Sigmoid colon (tissue), 7 donors: ENCODE measurements around the gene FGD3. TPM values are rescaled to one million over a fixed set of nuclear protein-coding genes. Genes with fewer than 3 reads are reported as not detected.

Experiments
- DNase-seq: peaks from one replicate; pipeline ENCODE4 v3.0.0-alpha.2; 2019
- H3K27ac ChIP-seq, 4 donors: fragments of 200-600 bp; sonication (generic); one replicate each; pipeline ENCODE4 v1.5.1; 2016 to 2019; ENCODE audit warnings: mild to moderate bottlenecking in 1 of 4
- H3K27me3 ChIP-seq, 3 donors: fragments of 200-600 bp; sonication (generic); one replicate each; pipeline ENCODE4 v1.5.1; 2019; ENCODE audit warnings: mild to moderate bottlenecking in 1 of 3
- H3K36me3 ChIP-seq, 4 donors: fragments of 200-600 bp; sonication (generic); one replicate each; pipeline ENCODE4 v1.5.1; 2016 to 2019
- H3K4me1 ChIP-seq, 4 donors: fragments of 200-600 bp; sonication (generic); one replicate each; pipeline ENCODE4 v1.5.1; 2017 to 2019
- H3K4me3 ChIP-seq, 4 donors: fragments of 200-600 bp; sonication (generic); one replicate each; pipeline ENCODE4 v1.5.1; 2017 to 2019; ENCODE audit warnings: mild to moderate bottlenecking in 2 of 4, moderate library complexity in 1 of 4
- H3K9me3 ChIP-seq, 4 donors: fragments of 200-600 bp in 3 of 4; sonication (generic) in 3 of 4; one replicate each; pipeline versions ENCODE4 v1.5.1 to v1.6.1; 2013 to 2019
- CTCF ChIP-seq, 4 experiments: fragments of 450-650 bp in 3 of 4; fragments of 200-600 bp in 1 of 4; IDR thresholded peaks; one replicate each; pipeline ENCODE4 v1.5.1; 2016 to 2019; ENCODE audit warnings: antibody characterized with exemption in 4 of 4, mild to moderate bottlenecking in 3 of 4, moderate library complexity in 2 of 4
- EP300 ChIP-seq, 4 donors: sonication (generic); formaldehyde crosslinking; IDR thresholded peaks; one replicate each; pipeline ENCODE4 v1.6.1; 2017; ENCODE audit warnings: antibody characterized with exemption in 4 of 4
- POLR2A ChIP-seq, 2 donors: fragments of 450-650 bp; IDR thresholded peaks; one replicate each; pipeline ENCODE4 v1.6.1; 2016; ENCODE audit warnings: antibody characterized with exemption in 2 of 2, mild to moderate bottlenecking in 2 of 2, moderate library complexity in 2 of 2
- POLR2AphosphoS5 ChIP-seq, 4 donors: sonication (generic); formaldehyde crosslinking; IDR thresholded peaks; one replicate each; pipeline ENCODE4 v1.6.1; 2017; ENCODE audit warnings: antibody characterized with exemption in 4 of 4
- WGBS, 2 donors: extraction: QIAGEN DNeasy Blood & Tissue Kit; methylation state at CpG; one replicate each; pipeline ENCODE4 v1.1.7; 2013; 5-methylcytosine and 5-hydroxymethylcytosine counted together
- intact Hi-C: fragments of 100-400 bp; cut with DNase I; formaldehyde crosslinking; loops from one replicate; pipeline ENCODE4 v1.15.1; 2023
- polyA plus RNA-seq, 3 donors: library from polyadenylated mRNA; stranded (reverse); fragments of 200-250 nt; gene quantifications; one replicate each; pipeline ENCODE4 v1.2.3, GENCODE V29; 2013
- total RNA-seq, 4 donors: library from RNA; depleted of rRNA; stranded (reverse); fragments of >200 nt; gene quantifications; one replicate each; pipeline ENCODE4 v1.1.0, GENCODE V29; 2016
- donor health status: healthy with polysubstance abuse.
- donor health status: Bipolar disorder and iron deficiency.
- donor health status: healthy.

Gene FGD3
- total and polyA plus RNA-seq, 7 donors = 1.8 to 18.0 (median 3.7) TPM

GRCh38 chr9:92965759-92966517 lies 18.6 kb downstream of the FGD3 start:
- Histone ChIP-seq H3K27ac (no peak overlapping the region), H3K4me1 (no peaks in the 10 kb centered on the region), H3K36me3 (no peaks in the 10 kb centered on the region), H3K9me3 (peaks cover 0 to 5% (median 0%) of the 10 kb centered on the region in 4 donors), H3K27me3 (no peaks in the 10 kb centered on the region), H3K4me3 (peak overlapping the region in 2 of 4 donors; percentile 29 to 38)
- TF ChIP-seq POLR2A (IDR thresholded peaks at IDR 0.05) (no peak), POLR2AphosphoS5 (IDR thresholded peaks at IDR 0.05) (no peak), EP300 (IDR thresholded peaks at IDR 0.05) (no peak), CTCF (IDR thresholded peaks at IDR 0.05) (no peak)
- 59 to 80% methylated on average over 17 of the region's 17 CpGs for WGBS, 2 donors
- intact Hi-C loops = no loop called here
- no peak for DNase-seq

- Histone ChIP-seq H3K4me3 (no peak overlapping the region), H3K27me3 (no peaks in the 10 kb centered on the region), H3K27ac (no peak overlapping the region), H3K9me3 (peaks cover 0 to 3% (median 0%) of the 10 kb centered on the region in 4 donors), H3K4me1 (no peaks in the 10 kb centered on the region), H3K36me3 (no peaks in the 10 kb centered on the region)
- intact Hi-C loops = no loop called here
- TF ChIP-seq POLR2AphosphoS5 (IDR thresholded peaks at IDR 0.05) (no peak), POLR2A (IDR thresholded peaks at IDR 0.05) (no peak), CTCF (IDR thresholded peaks at IDR 0.05) (no peak), EP300 (IDR thresholded peaks at IDR 0.05) (no peak)
- DNase-seq = no peak
- WGBS, 2 donors = 82 to 91% methylated on average over 5 of the region's 5 CpGs
Observed at GRCh38 chr9:92966518-92966800, 19.1 kb downstream of the FGD3 start.

- Histone ChIP-seq H3K4me1 (no peaks in the 10 kb centered on the region), H3K9me3 (no peaks in the 10 kb centered on the region), H3K27ac (no peak overlapping the region), H3K36me3 (no peaks in the 10 kb centered on the region), H3K27me3 (no peaks in the 10 kb centered on the region), H3K4me3 (no peak overlapping the region)
- intact Hi-C loops = no loop called here
- 80 to 84% methylated on average over 8 of the region's 8 CpGs for WGBS, 2 donors
- TF ChIP-seq POLR2A (IDR thresholded peaks at IDR 0.05) (no peak), EP300 (IDR thresholded peaks at IDR 0.05) (no peak), CTCF (IDR thresholded peaks at IDR 0.05) (no peak), POLR2AphosphoS5 (IDR thresholded peaks at IDR 0.05) (no peak)
- no peak for DNase-seq
Observed at GRCh38 chr9:92968081-92968480, 20.8 kb downstream of the FGD3 start.

- intact Hi-C loops = no loop called here
- no peak overlapping the region for H3K27ac ChIP-seq
Observed at GRCh38 chr9:92969516-92970466, 22.5 kb downstream of the FGD3 start.

More at GRCh38 chr9:92969516-92970466, 22.5 kb downstream of the FGD3 start:
- WGBS, 2 donors = 88 to 90% methylated on average over 19 of the region's 19 CpGs
- DNase-seq = no peak
- H3K36me3 ChIP-seq = no peaks in the 10 kb centered on the region
- no peak for TF ChIP-seq POLR2AphosphoS5 (IDR thresholded peaks at IDR 0.05)
- TF ChIP-seq CTCF (IDR thresholded peaks at IDR 0.05) = no peak
- no peak for TF ChIP-seq EP300 (IDR thresholded peaks at IDR 0.05)
- TF ChIP-seq POLR2A (IDR thresholded peaks at IDR 0.05) = no peak
- H3K9me3 ChIP-seq = no peaks in the 10 kb centered on the region
- H3K27me3 ChIP-seq = no peaks in the 10 kb centered on the region
- H3K4me1 ChIP-seq = no peaks in the 10 kb centered on the region
- no peak overlapping the region for H3K4me3 ChIP-seq
